ENCODE results near the gene CCM2.
"Not testable (repeated sequence)": the region's sequence is repeated elsewhere in the genome, so short reads cannot be mapped to it uniquely, and the experiment has no call there.

- not testable (repeated sequence) for TF ChIP-seq CTCF (IDR thresholded peaks at IDR 0.05; ENCODE audit: poor library complexity, severe bottlenecking); EZH2 (IDR thresholded peaks at IDR 0.05; ENCODE audit: borderline replicate concordance, insufficient read depth, low read length, poor library complexity, severe bottlenecking); MXI1 (conservative IDR thresholded peaks at IDR 0.05; ENCODE audit: poor library complexity, severe bottlenecking); EP300 (conservative IDR thresholded peaks at IDR 0.05; ENCODE audit: poor library complexity, severe bottlenecking); REST (IDR thresholded peaks at IDR 0.05; ENCODE audit: borderline replicate concordance); RAD21 (conservative IDR thresholded peaks at IDR 0.05); POLR2AphosphoS5 (IDR thresholded peaks at IDR 0.05); SMC3 (conservative IDR thresholded peaks at IDR 0.05; ENCODE audit: poor library complexity); TAF1 (IDR thresholded peaks at IDR 0.05; ENCODE audit: low read depth)
Observed at GRCh38 chr7:45114257-45114656, 114.3 kb downstream of the CCM2 start.
